Suprapubic skin (tissue), 4 donors: Measurements from ENCODE around the gene TST. TPM values are rescaled to one million over a fixed set of nuclear protein-coding genes. Genes with fewer than 3 reads are reported as not detected.
A peak's percentile ranks its signal among the peaks of the same experiment; 100 is the strongest.

Source experiments
- DNase-seq, 2 donors: peaks; one replicate each; pipeline ENCODE4 v3.0.0-alpha.2; 2019; ENCODE audit warnings: low spot score in 2 of 2
- H3K27ac ChIP-seq: fragments of 200-600 bp; sonication (generic); one replicate; pipeline ENCODE4 v1.5.1; 2019
- H3K27me3 ChIP-seq: fragments of 200-600 bp; sonication (generic); one replicate; pipeline ENCODE4 v1.5.1; 2019
- H3K36me3 ChIP-seq: fragments of 200-600 bp; sonication (generic); one replicate; pipeline ENCODE4 v1.5.1; 2019
- H3K4me1 ChIP-seq: fragments of 200-600 bp; sonication (generic); one replicate; pipeline ENCODE4 v1.5.1; 2019
- H3K4me3 ChIP-seq: fragments of 200-600 bp; sonication (generic); one replicate; pipeline ENCODE4 v1.5.1; 2019; ENCODE audit warnings: mild to moderate bottlenecking
- H3K9me3 ChIP-seq: fragments of 200-600 bp; sonication (generic); one replicate; pipeline ENCODE4 v1.5.1; 2019
- CTCF ChIP-seq, 2 donors: fragments of 200-600 bp in 1 of 2; fragments of 450-650 bp in 1 of 2; sonication (generic) in 1 of 2; IDR thresholded peaks; one replicate each; pipeline ENCODE4 v1.5.1; 2016 to 2019; ENCODE audit warnings: antibody characterized with exemption in 2 of 2, mild to moderate bottlenecking in 1 of 2, moderate library complexity in 1 of 2
- EP300 ChIP-seq: sonication (generic); formaldehyde crosslinking; IDR thresholded peaks from one replicate; pipeline ENCODE4 v1.6.1; 2017; ENCODE audit warnings: antibody characterized with exemption
- POLR2A ChIP-seq, 2 donors: fragments of 450-650 bp; IDR thresholded peaks; one replicate each; pipeline ENCODE4 v1.6.1; 2017; ENCODE audit warnings: antibody characterized with exemption in 2 of 2, mild to moderate bottlenecking in 2 of 2, moderate library complexity in 2 of 2
- POLR2AphosphoS5 ChIP-seq, 3 donors: sonication (generic); formaldehyde crosslinking; IDR thresholded peaks; one replicate each; pipeline ENCODE4 v1.6.1; 2017; ENCODE audit warnings: antibody characterized with exemption in 3 of 3
- WGBS: methylation state at CpG from one replicate; pipeline ENCODE4 v1.1.5; 2018; 5-methylcytosine and 5-hydroxymethylcytosine counted together
- total RNA-seq, 4 donors: library from RNA; depleted of rRNA; stranded (reverse); fragments of >200 nt; gene quantifications; one replicate each; pipeline ENCODE4 v1.1.0, GENCODE V29; 2016

The TST gene
- total RNA-seq, 4 donors from 2014 or later: 23.2 to 56.3 (median 52.4) TPM

DNA sequence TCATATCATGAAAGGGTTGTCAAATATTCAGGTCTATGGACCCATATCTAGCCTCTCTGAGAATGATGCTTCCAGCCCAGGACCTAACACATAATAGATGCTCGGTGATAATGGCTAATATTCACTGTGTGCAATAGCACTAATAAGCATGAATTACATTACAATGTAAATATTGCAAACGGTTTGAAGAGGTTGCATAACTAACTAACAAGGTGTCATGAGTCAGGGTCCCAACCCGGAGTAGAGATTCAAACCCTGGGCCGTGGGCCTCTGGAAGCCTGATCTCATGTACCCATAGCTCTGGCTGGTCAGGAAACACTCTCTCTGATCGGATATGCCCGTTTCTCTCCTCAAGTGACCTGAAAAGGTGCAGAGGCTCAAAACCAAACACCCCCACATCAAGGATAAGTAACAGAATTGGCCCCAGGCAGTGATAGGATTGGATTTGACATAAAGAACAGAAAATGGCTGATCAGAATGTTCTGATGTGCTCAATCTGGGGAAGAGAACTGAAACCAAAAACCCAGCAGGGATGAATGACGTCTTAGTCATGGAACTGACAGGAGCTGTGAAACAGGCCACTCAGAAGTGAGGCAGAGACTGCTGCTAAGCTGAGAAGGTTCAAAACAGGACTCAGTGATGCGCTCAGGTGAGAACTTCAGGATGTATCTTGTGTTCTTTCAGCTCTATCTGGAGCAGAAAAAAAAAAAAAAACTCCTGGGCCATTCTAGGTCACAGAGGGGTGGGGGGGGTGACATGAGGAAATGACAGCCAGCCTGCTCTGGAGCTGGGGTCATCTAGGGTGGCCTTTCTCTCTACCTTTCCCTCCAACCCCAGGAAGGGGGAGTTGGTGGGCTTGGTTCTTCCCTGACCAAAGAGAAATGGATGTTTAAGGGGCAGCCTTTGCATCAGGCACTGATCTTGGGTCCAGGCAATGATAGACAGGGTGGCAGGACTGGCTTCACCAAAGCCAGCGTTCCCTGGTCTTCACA lies 25.7 kb upstream of the TST start:
- no peak for DNase-seq
- no peak overlapping the region for H3K27ac ChIP-seq
- peaks cover 13% of the 10 kb centered on the region for H3K4me1 ChIP-seq
- peaks cover 3% of the 10 kb centered on the region for H3K27me3 ChIP-seq
- H3K36me3 ChIP-seq: no peaks in the 10 kb centered on the region
- 80% methylated on average over 9 of the region's 9 CpGs for WGBS
- TF ChIP-seq POLR2AphosphoS5 (IDR thresholded peaks at IDR 0.05) (no peak), POLR2A (IDR thresholded peaks at IDR 0.05) (no peak), CTCF (IDR thresholded peaks at IDR 0.05) (no peak), EP300 (no peak)
- H3K4me3 ChIP-seq: no peak overlapping the region
- no peaks in the 10 kb centered on the region for H3K9me3 ChIP-seq

DNA sequence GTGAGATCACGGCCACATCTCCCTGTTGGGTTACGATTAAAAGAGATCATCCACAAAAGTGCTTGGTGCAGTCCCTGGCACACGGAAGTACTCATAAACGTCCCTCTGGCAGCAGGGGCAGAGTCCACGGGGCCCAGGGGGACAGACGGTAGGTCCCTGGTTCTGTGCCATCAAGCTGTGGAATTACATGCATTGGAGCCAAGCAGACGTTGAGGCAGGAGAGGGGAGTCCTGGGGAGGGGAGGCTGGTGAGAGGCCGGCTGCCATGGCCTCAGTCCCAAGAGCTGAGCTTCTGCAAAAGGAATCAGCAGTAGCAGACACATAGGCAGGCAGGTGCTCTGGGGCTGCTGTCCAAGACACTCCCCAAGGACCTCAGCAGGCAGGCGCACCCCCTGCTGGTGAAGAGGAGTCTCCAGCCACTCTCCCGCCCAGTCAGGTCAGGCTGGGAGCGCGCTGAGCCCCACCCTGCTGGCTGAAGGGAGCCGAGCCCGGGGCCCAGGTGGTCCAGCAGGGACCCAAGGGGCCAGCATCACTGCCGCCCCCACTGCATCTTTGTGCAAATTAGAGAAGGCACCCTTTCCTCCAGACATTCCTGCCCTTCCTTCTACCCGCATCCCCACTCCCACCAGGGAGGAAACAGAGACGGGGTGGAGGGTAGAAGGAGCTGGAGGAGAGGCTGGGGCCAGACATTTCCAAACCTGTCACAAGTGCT lies 24.7 kb upstream of the TST start:
- no peaks in the 10 kb centered on the region for H3K36me3 ChIP-seq
- H3K4me3 ChIP-seq: no peak overlapping the region
- H3K27me3 ChIP-seq: peaks cover 3% of the 10 kb centered on the region
- no peak for TF ChIP-seq EP300
- peak; percentile 24 to 71 for TF ChIP-seq CTCF (IDR thresholded peaks at IDR 0.05)
- H3K9me3 ChIP-seq: no peaks in the 10 kb centered on the region
- H3K4me1 ChIP-seq: peaks cover 13% of the 10 kb centered on the region
- 28% methylated on average over 17 of the region's 17 CpGs for WGBS
- no peak overlapping the region for H3K27ac ChIP-seq
- no peak for DNase-seq

- Histone ChIP-seq H3K9me3 (no peaks in the 10 kb centered on the region), H3K4me3 (no peak overlapping the region), H3K27ac (no peak overlapping the region), H3K27me3 (peaks cover 3% of the 10 kb centered on the region), H3K36me3 (no peaks in the 10 kb centered on the region), H3K4me1 (peaks cover 13% of the 10 kb centered on the region)
- no peak for DNase-seq
- 64% methylated on average over 7 of the region's 7 CpGs for WGBS
- TF ChIP-seq POLR2A (IDR thresholded peaks at IDR 0.05) (no peak), EP300 (no peak), POLR2AphosphoS5 (IDR thresholded peaks at IDR 0.05) (no peak), CTCF (IDR thresholded peaks at IDR 0.05) (no peak)
These were observed 24.1 kb upstream of the TST start for GRCh38 chr22:37043209-37043827.

DNA sequence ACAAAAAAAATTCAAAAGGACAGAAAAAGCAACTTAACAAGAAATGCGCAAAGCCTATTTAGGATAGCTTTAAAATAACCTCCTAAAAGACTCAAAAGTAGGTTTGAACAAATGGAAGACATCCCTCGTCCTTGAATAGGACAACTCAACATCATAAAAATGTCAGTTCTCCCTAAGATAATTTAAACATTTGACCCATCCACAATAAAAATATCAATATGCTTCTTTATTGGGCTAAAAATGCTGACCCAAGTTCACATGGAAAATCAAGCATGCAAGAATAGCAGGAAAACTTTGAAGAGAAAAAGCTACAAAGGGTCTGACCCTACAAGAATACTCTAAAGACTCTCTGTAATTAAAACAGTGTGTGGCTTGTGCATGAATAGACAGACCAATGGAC lies 20.2 kb upstream of the TST start:
- TF ChIP-seq POLR2AphosphoS5 (IDR thresholded peaks at IDR 0.05) (no peak), POLR2A (IDR thresholded peaks at IDR 0.05) (no peak), EP300 (no peak), CTCF (IDR thresholded peaks at IDR 0.05) (no peak)
- no peak for DNase-seq
- Histone ChIP-seq H3K36me3 (no peaks in the 10 kb centered on the region), H3K4me1 (peaks cover 13% of the 10 kb centered on the region), H3K9me3 (no peaks in the 10 kb centered on the region), H3K27ac (no peak overlapping the region), H3K4me3 (no peak overlapping the region), H3K27me3 (peaks cover 12% of the 10 kb centered on the region)
- 79% methylated on average over 2 of the region's 2 CpGs for WGBS

DNA sequence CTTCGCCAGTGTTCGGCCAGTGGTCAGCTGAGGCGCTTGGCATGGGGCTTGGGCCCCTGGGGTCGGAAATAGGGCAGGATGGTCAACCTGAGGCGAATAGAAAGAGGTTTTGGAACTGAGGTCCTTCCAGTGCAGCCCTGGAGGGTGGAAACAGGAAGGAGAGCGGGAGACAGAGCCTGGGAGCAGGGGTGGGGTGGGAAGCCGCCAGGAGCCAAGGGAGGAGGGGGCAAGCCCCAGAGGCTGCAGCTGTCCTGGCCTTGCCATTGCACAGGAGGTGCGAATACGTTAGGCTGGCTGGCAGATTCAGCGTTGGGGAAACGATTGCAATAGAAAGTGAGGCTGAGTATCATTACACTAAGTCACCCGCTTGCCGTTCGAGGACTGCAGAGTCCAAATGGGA lies 18.4 kb upstream of the TST start:
- peaks cover 9% of the 10 kb centered on the region for H3K27me3 ChIP-seq
- no peaks in the 10 kb centered on the region for H3K9me3 ChIP-seq
- DNase-seq: no peak
- peaks cover 11% of the 10 kb centered on the region for H3K4me1 ChIP-seq
- H3K36me3 ChIP-seq: no peaks in the 10 kb centered on the region
- no peak overlapping the region for H3K4me3 ChIP-seq
- WGBS: 61% methylated on average over 14 of the region's 14 CpGs
- TF ChIP-seq CTCF (IDR thresholded peaks at IDR 0.05) (no peak), EP300 (no peak), POLR2AphosphoS5 (IDR thresholded peaks at IDR 0.05) (no peak), POLR2A (IDR thresholded peaks at IDR 0.05) (no peak)
- no peak overlapping the region for H3K27ac ChIP-seq
